ENCODE data around the gene GDF10.

The GDF10 gene

DNA sequence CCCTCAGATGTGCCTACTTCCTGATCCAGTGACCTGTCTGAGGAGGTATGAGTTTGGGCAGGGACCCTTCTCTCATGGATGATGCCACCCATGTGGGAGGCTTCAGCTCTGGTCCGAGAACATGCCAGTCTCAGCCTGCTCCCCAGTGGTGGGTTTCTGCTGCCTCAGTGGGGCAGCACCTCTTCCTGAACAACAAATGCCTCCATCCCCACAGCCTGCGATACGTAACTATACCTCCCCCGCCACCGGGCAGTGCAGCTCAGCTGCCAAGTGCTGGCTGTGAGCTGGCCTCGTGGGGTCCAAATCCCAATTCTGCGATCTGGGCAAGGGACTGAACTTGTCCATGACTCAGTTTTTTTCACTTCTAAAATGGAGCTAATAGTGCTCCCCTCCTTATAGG lies 3.1 kb downstream of the GDF10 start:
- Histone ChIP-seq H3K4me3 (ENCODE audit: low read depth in 1 of 2, low read length in 2 of 2) (no peak overlapping the region), H3K9ac (ENCODE audit: low read depth in 1 of 2, low read length in 2 of 2) (no peak overlapping the region), H3K9me3 (ENCODE audit: control insufficient read depth in 1 of 2, low read length in 2 of 2) (no peaks in the 10 kb centered on the region), H3K27ac (ENCODE audit: low read depth, low read length) (no peak overlapping the region), H3K4me1 (ENCODE audit: control insufficient read depth in 1 of 2, insufficient read depth in 2 of 2, low read length in 2 of 2) (no peaks in the 10 kb centered on the region), H3K27me3 (ENCODE audit: control insufficient read depth in 1 of 2, insufficient read depth in 2 of 2, low read length in 2 of 2) (peaks cover 19 to 71% of the 10 kb centered on the region in 2 donors), H3K36me3 (ENCODE audit: control insufficient read depth in 1 of 2, insufficient read depth in 2 of 2, low read length in 2 of 2) (no peaks in the 10 kb centered on the region)

DNA sequence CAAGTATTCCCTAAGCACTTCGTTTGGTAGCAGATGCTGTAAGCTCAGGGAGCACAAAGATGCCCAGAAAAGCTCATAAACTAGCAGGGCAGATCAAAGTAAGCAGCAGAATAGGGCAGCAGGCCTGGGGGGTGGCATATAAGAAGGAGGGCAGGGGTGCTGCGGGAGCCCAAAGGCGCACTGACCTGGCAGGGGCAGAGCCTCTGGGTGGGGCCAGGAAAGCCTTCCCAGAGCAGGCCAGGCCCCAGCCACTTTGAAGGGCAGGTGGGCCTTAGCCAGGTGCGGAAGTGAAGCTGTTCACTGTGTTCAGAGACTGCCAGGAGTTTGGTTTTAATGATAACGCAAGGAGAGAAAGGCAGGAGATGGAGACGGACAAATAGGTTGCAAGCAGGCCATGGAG lies 3.9 kb downstream of the GDF10 start:
- H3K9ac ChIP-seq (ENCODE audit: low read depth in 1 of 2, low read length in 2 of 2), result no peak overlapping the region
- no peaks in the 10 kb centered on the region for H3K4me1 ChIP-seq (ENCODE audit: control insufficient read depth in 1 of 2, insufficient read depth in 2 of 2, low read length in 2 of 2)
- peaks cover 19 to 66% of the 10 kb centered on the region in 2 donors for H3K27me3 ChIP-seq (ENCODE audit: control insufficient read depth in 1 of 2, insufficient read depth in 2 of 2, low read length in 2 of 2)
- no peaks in the 10 kb centered on the region for H3K36me3 ChIP-seq (ENCODE audit: control insufficient read depth in 1 of 2, insufficient read depth in 2 of 2, low read length in 2 of 2)
- no peak overlapping the region for H3K4me3 ChIP-seq (ENCODE audit: low read depth in 1 of 2, low read length in 2 of 2)
- no peaks in the 10 kb centered on the region for H3K9me3 ChIP-seq (ENCODE audit: control insufficient read depth in 1 of 2, low read length in 2 of 2)
- no peak overlapping the region for H3K27ac ChIP-seq (ENCODE audit: low read depth, low read length)

DNA sequence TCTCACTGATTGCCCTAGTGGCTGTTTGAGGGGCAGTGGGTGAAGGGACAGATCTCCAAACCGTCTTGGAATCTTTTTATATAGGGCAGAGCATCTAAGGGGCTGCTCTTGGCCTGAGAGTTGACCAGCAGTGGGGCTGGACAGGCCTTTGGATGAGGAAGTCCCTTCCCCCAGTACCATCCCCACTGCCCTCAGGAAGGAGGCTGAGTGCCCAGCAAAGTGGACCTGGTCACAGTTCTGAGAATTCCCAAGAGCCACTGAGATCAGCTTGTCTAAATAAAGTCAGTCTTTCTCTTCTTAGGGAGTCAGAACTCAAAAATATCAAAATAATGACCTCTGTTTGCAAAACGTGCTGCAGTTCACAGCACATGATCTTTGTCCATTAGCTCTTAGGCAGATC lies 5.6 kb downstream of the GDF10 start:
- H3K4me1 ChIP-seq (ENCODE audit: control insufficient read depth in 1 of 2, insufficient read depth in 2 of 2, low read length in 2 of 2), result no peaks in the 10 kb centered on the region
- peaks cover 9 to 56% of the 10 kb centered on the region in 2 donors for H3K27me3 ChIP-seq (ENCODE audit: control insufficient read depth in 1 of 2, insufficient read depth in 2 of 2, low read length in 2 of 2)
- no peak overlapping the region for H3K9ac ChIP-seq (ENCODE audit: low read depth in 1 of 2, low read length in 2 of 2)
- H3K36me3 ChIP-seq (ENCODE audit: control insufficient read depth in 1 of 2, insufficient read depth in 2 of 2, low read length in 2 of 2), result no peaks in the 10 kb centered on the region
- no peaks in the 10 kb centered on the region for H3K9me3 ChIP-seq (ENCODE audit: control insufficient read depth in 1 of 2, low read length in 2 of 2)
- H3K4me3 ChIP-seq (ENCODE audit: low read depth in 1 of 2, low read length in 2 of 2), result no peak overlapping the region
- no peak overlapping the region for H3K27ac ChIP-seq (ENCODE audit: low read depth, low read length)

DNA sequence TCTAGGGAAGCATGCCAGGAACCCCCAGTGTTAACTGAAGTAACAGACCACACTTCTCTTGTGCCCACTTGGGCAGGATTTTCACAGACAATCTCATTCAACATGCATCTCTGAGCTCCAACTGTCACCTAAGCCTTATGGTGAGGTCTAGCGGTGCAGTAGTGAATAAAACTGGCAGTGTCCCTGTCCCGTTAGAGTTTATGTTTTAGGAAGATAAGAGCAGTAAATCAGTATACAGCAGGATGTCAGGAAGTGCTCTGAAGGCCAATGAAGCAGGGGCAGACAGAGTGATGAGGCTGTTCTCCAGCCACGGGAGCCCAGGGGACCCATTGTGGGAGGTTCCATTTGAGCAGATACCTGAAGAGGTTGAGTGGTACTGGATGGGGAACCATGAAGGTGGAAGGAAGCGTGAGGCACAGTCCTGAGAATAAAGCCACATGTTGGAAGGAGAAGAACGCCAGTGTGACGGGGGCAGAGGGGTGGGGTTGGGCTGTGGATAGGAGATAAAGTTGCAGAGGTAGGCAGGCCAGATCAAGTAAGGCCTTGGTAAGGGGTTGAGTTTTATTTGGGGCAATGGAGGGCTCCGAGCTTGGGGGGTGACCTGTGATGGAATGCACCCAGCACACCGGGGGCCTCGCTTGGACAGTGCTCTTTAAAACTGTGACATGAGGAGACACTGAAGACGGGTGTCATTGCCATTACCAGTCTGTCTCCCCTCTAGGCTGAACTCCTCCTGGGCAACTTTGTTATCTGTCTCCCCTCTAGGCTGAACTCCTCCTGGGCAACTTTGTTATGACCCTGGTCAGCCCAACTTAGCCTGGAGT lies 6.6 kb downstream of the GDF10 start:
- H3K4me3 ChIP-seq (ENCODE audit: low read depth in 1 of 2, low read length in 2 of 2), result no peak overlapping the region
- no peaks in the 10 kb centered on the region for H3K9me3 ChIP-seq (ENCODE audit: control insufficient read depth in 1 of 2, low read length in 2 of 2)
- no peaks in the 10 kb centered on the region for H3K36me3 ChIP-seq (ENCODE audit: control insufficient read depth in 1 of 2, insufficient read depth in 2 of 2, low read length in 2 of 2)
- no peak overlapping the region for H3K9ac ChIP-seq (ENCODE audit: low read depth in 1 of 2, low read length in 2 of 2)
- H3K27ac ChIP-seq (ENCODE audit: low read depth, low read length), result no peak overlapping the region
- peaks cover 0 to 47% of the 10 kb centered on the region in 2 donors for H3K27me3 ChIP-seq (ENCODE audit: control insufficient read depth in 1 of 2, insufficient read depth in 2 of 2, low read length in 2 of 2)
- H3K4me1 ChIP-seq (ENCODE audit: control insufficient read depth in 1 of 2, insufficient read depth in 2 of 2, low read length in 2 of 2), result peaks cover 8 to 10% of the 10 kb centered on the region in 2 donors

DNA sequence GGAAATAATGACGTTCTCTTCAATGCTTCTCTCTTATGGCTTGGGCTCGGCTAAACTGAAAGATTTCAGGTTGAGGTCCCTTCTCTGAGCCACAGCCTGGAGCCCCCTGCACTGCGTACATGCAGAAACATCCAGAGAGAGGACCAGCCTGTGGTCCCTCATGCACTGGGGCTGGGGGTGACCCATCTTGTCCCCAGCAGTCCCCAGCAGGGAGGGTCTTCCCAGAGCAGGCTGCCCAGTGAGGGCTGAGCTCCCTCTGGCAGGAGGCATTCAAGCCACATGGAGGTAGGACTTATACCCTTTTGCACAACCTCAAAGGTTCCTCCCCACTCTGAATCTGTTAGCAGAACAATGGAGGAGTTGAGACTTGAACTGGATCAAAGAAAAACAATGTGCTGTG lies 7.4 kb downstream of the GDF10 start:
- Histone ChIP-seq H3K4me1 (ENCODE audit: control insufficient read depth in 1 of 2, insufficient read depth in 2 of 2, low read length in 2 of 2) (peaks cover 13 to 14% of the 10 kb centered on the region in 2 donors), H3K27me3 (ENCODE audit: control insufficient read depth in 1 of 2, insufficient read depth in 2 of 2, low read length in 2 of 2) (peaks cover 0 to 39% of the 10 kb centered on the region in 2 donors), H3K27ac (ENCODE audit: low read depth, low read length) (no peak overlapping the region), H3K4me3 (ENCODE audit: low read depth in 1 of 2, low read length in 2 of 2) (no peak overlapping the region), H3K36me3 (ENCODE audit: control insufficient read depth in 1 of 2, insufficient read depth in 2 of 2, low read length in 2 of 2) (no peaks in the 10 kb centered on the region), H3K9me3 (ENCODE audit: control insufficient read depth in 1 of 2, low read length in 2 of 2) (no peaks in the 10 kb centered on the region), H3K9ac (ENCODE audit: low read depth in 1 of 2, low read length in 2 of 2) (no peak overlapping the region)

DNA sequence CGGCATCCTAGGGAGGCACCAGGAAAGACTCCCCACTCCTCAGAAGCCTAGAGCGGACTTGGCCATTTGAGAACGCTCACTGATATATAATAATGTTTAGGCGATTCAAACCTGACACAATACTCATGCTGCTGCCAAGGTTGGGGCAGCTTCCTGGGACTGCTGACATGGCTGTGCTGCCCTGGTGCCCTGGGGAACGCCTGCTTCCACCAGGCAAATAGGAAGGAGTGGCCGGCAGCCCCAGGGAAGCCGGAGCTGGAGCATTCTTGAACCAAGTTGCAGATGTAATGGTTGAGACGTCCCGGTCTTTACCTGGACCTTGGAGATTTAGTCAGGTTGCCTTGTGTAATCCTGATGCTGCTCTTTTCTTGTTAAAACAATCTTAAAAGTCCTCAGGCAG lies 8.8 kb downstream of the GDF10 start:
- H3K27ac ChIP-seq (ENCODE audit: low read depth, low read length), result no peak overlapping the region
- no peak overlapping the region for H3K9ac ChIP-seq (ENCODE audit: low read depth in 1 of 2, low read length in 2 of 2)
- H3K9me3 ChIP-seq (ENCODE audit: control insufficient read depth in 1 of 2, low read length in 2 of 2), result no peaks in the 10 kb centered on the region
- peaks cover 13 to 14% of the 10 kb centered on the region in 2 donors for H3K4me1 ChIP-seq (ENCODE audit: control insufficient read depth in 1 of 2, insufficient read depth in 2 of 2, low read length in 2 of 2)
- H3K36me3 ChIP-seq (ENCODE audit: control insufficient read depth in 1 of 2, insufficient read depth in 2 of 2, low read length in 2 of 2), result no peaks in the 10 kb centered on the region
- peaks cover 0 to 25% of the 10 kb centered on the region in 2 donors for H3K27me3 ChIP-seq (ENCODE audit: control insufficient read depth in 1 of 2, insufficient read depth in 2 of 2, low read length in 2 of 2)
- H3K4me3 ChIP-seq (ENCODE audit: low read depth in 1 of 2, low read length in 2 of 2), result no peak overlapping the region

DNA sequence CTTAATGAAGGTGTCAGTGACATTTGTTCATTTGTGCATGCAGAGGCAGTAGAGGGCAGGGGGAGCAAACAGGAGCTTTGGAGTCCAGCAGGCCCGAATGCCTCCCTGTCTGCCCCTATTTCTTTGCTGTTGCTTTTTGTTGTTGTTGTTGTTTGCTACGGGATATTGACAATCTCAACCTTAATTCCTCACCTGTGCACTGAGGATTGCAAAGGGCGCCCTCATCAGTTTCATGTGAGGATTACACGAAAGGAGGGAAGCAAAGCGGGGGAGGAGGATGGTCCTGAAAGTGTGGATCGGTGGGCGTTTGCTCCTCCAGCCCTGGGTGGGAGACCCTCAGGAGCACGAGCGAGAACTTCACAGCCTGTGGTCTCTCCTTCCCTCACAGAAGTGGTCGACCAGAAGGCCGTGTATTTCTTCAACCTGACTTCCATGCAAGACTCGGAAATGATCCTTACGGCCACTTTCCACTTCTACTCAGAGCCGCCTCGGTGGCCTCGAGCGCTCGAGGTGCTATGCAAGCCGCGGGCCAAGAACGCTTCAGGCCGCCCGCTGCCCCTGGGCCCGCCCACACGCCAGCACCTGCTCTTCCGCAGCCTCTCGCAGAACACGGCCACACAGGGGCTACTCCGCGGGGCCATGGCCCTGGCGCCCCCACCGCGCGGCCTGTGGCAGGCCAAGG lies 9.6 kb downstream of the GDF10 start:
- no peak overlapping the region for H3K27ac ChIP-seq (ENCODE audit: low read depth, low read length)
- no peak overlapping the region for H3K4me3 ChIP-seq (ENCODE audit: low read depth in 1 of 2, low read length in 2 of 2)

DNA sequence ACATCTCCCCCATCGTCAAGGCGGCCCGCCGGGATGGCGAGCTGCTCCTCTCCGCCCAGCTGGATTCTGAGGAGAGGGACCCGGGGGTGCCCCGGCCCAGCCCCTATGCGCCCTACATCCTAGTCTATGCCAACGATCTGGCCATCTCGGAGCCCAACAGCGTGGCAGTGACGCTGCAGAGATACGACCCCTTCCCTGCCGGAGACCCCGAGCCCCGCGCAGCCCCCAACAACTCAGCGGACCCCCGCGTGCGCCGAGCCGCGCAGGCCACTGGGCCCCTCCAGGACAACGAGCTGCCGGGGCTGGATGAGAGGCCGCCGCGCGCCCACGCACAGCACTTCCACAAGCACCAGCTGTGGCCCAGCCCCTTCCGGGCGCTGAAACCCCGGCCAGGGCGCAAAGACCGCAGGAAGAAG lies 10.1 kb downstream of the GDF10 start:
- H3K9me3 ChIP-seq (ENCODE audit: control insufficient read depth in 1 of 2, low read length in 2 of 2), result no peaks in the 10 kb centered on the region
- peaks cover 0 to 24% of the 10 kb centered on the region in 2 donors for H3K27me3 ChIP-seq (ENCODE audit: control insufficient read depth in 1 of 2, insufficient read depth in 2 of 2, low read length in 2 of 2)
- no peak overlapping the region for H3K27ac ChIP-seq (ENCODE audit: low read depth, low read length)
- H3K4me1 ChIP-seq (ENCODE audit: control insufficient read depth in 1 of 2, insufficient read depth in 2 of 2, low read length in 2 of 2), result peaks cover 13 to 14% of the 10 kb centered on the region in 2 donors
- H3K9ac ChIP-seq (ENCODE audit: low read depth in 1 of 2, low read length in 2 of 2), result no peak overlapping the region
- no peaks in the 10 kb centered on the region for H3K36me3 ChIP-seq (ENCODE audit: control insufficient read depth in 1 of 2, insufficient read depth in 2 of 2, low read length in 2 of 2)
- H3K4me3 ChIP-seq (ENCODE audit: low read depth in 1 of 2, low read length in 2 of 2), result no peak overlapping the region

More for the DNA sequence above, 9.6 kb downstream of the GDF10 start:
- Histone ChIP-seq H3K36me3 (ENCODE audit: control insufficient read depth in 1 of 2, insufficient read depth in 2 of 2, low read length in 2 of 2) (no peaks in the 10 kb centered on the region), H3K9ac (ENCODE audit: low read depth in 1 of 2, low read length in 2 of 2) (no peak overlapping the region), H3K4me1 (ENCODE audit: control insufficient read depth in 1 of 2, insufficient read depth in 2 of 2, low read length in 2 of 2) (peaks cover 13 to 14% of the 10 kb centered on the region in 2 donors), H3K27me3 (ENCODE audit: control insufficient read depth in 1 of 2, insufficient read depth in 2 of 2, low read length in 2 of 2) (peaks cover 0 to 24% of the 10 kb centered on the region in 2 donors), H3K9me3 (ENCODE audit: control insufficient read depth in 1 of 2, low read length in 2 of 2) (no peaks in the 10 kb centered on the region)

DNA sequence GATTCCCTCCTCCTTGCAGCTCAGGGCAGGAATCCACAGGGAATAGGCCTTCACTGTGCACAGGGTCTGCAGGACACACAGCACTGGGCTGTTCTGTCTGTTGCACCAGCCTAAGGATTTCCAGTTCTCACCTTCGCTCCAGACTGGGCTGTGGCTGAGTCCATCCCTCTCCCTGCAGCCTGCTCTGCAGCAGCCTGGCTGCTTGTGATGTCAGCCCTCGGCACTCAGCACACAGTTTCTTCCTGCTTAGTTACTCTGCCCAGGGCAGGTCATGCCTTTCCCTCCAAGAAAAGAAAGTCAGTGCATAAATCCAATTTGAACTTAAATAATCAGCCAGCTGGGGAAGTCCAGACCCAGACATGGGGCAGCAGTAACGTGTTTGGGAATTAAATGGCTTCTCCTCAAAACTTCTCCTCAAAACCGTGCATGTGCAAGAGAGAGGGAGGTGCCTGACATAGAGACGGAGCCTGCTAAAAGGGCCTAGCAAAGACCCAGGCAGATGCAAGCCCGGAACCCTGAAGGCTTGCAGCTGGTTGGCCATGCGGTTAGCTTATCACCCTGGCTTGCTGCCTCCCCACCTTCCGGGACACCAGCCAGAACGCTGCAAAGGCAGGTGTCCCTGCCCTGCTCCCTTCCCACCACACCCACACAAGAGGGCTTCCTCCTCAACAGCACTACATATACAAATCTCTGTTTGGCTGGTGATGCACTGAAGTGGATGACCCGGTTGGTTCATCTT lies 11.4 kb downstream of the GDF10 start:
- Histone ChIP-seq H3K27ac (ENCODE audit: low read depth, low read length) (no peak overlapping the region), H3K4me1 (ENCODE audit: control insufficient read depth in 1 of 2, insufficient read depth in 2 of 2, low read length in 2 of 2) (peaks cover 13 to 14% of the 10 kb centered on the region in 2 donors), H3K4me3 (ENCODE audit: low read depth in 1 of 2, low read length in 2 of 2) (no peak overlapping the region), H3K9me3 (ENCODE audit: control insufficient read depth in 1 of 2, low read length in 2 of 2) (no peaks in the 10 kb centered on the region), H3K9ac (ENCODE audit: low read depth in 1 of 2, low read length in 2 of 2) (no peak overlapping the region), H3K36me3 (ENCODE audit: control insufficient read depth in 1 of 2, insufficient read depth in 2 of 2, low read length in 2 of 2) (no peaks in the 10 kb centered on the region), H3K27me3 (ENCODE audit: control insufficient read depth in 1 of 2, insufficient read depth in 2 of 2, low read length in 2 of 2) (peaks cover 0 to 19% of the 10 kb centered on the region in 2 donors)
